Ovary (tissue), 9 donors: ENCODE measurements around the gene SGK1. TPM values are rescaled to one million over a fixed set of nuclear protein-coding genes. Genes with fewer than 3 reads are reported as not detected.
A peak's percentile ranks its signal among the peaks of the same experiment; 100 is the strongest.

Experiments used
- DNase-seq, 5 donors: peaks; one replicate each; pipeline ENCODE4 v3.0.0-alpha.2; 2019 to 2020
- H3K27ac ChIP-seq, 2 donors: fragments of 200-600 bp; one replicate each; pipeline versions ENCODE4 v1.5.1 to v1.8.0; 2019 to 2022
- H3K27me3 ChIP-seq: fragments of 200-600 bp; one replicate; pipeline ENCODE4 v1.8.0; 2022
- H3K36me3 ChIP-seq: fragments of 200-600 bp; sonication (generic); one replicate; pipeline ENCODE4 v1.5.1; 2019
- H3K4me1 ChIP-seq: one replicate; pipeline ENCODE4 v1.8.1; 2013; ENCODE audit warnings: mild to moderate bottlenecking, moderate library complexity; ENCODE audit not compliant: insufficient read depth
- H3K4me3 ChIP-seq: fragments of 200-600 bp; sonication (generic); one replicate; pipeline ENCODE4 v1.5.1; 2017
- H3K9me3 ChIP-seq, 2 donors: fragments of 200-600 bp in 1 of 2; sonication (generic) in 1 of 2; one replicate each; pipeline versions ENCODE4 v1.5.1 to v1.8.1; 2013 to 2019; ENCODE audit warnings: mild to moderate bottlenecking in 1 of 2, moderate library complexity in 1 of 2
- EP300 ChIP-seq: sonication (generic); formaldehyde crosslinking; IDR thresholded peaks from one replicate; pipeline ENCODE4 v1.6.1; 2017; ENCODE audit warnings: antibody characterized with exemption
- POLR2A ChIP-seq: fragments of 450-650 bp; IDR thresholded peaks from one replicate; pipeline ENCODE4 v1.6.1; 2017; ENCODE audit warnings: antibody characterized with exemption, mild to moderate bottlenecking, moderate library complexity
- WGBS, 3 donors: extraction: QIAGEN DNeasy Blood & Tissue Kit in 1 of 3; methylation state at CpG; one replicate each; pipeline versions ENCODE4 v1.1.5 to v1.1.7; 2013 to 2017; 5-methylcytosine and 5-hydroxymethylcytosine counted together
- intact Hi-C, 4 donors: fragments of 100-400 bp; cut with DNase I; formaldehyde crosslinking; loops; one replicate each; pipeline versions ENCODE4 v1.11.0 to v1.15.1; 2022 to 2023
- polyA plus RNA-seq, 2 donors: library from polyadenylated mRNA; stranded (reverse); fragments of 200-250 nt in 1 of 2; fragments of 350-450 nt in 1 of 2; fragmentation: Illumina TruSeq in 1 of 2; extraction: RNeasy Lipid Tissue Mini Kit (QIAGEN cat#74804) in 1 of 2; gene quantifications; one replicate each; pipeline ENCODE4 v1.2.3, GENCODE V29; 2013 to 2014
- total RNA-seq, 7 donors: library from RNA; depleted of rRNA in 2 of 7; stranded (reverse); fragments of >200 nt in 2 of 7; fragmentation: NEBNext Ultra II Directional in 3 of 7; extraction: Animal tissue kit (Norgen Biotek cat#: 25700) in 3 of 7; gene quantifications; one replicate each; pipeline versions ENCODE4 v1.1.0 to v1.2.4, GENCODE V29; 2016 to 2023
- TF ChIP-seq, protein P1 (sequence below), 3 donors: fragments of 450-650 bp in 2 of 3; fragments of 200-600 bp in 1 of 3; IDR thresholded peaks; one replicate each; pipeline versions ENCODE4 v1.5.1 to v1.8.0; 2016 to 2022; ENCODE audit warnings: antibody characterized with exemption in 3 of 3, mild to moderate bottlenecking in 1 of 3
- donor health status: DM: no; HTN: no; CAD: no; lungs with moderate emphysema.
- donor health status: DM: no; HTN: no; CAD: no.
- donor health status: Bipolar disorder and iron deficiency.
- donor health status: DM: yes; HTN: yes; CAD: no.
- donor health status: DM: no; HTN: no; CAD: no.
- donor health status: DM: yes; HTN: yes; CAD: no.

The SGK1 gene
- total and polyA plus RNA-seq, 9 donors: 124 to 610 (median 174) TPM

DNA sequence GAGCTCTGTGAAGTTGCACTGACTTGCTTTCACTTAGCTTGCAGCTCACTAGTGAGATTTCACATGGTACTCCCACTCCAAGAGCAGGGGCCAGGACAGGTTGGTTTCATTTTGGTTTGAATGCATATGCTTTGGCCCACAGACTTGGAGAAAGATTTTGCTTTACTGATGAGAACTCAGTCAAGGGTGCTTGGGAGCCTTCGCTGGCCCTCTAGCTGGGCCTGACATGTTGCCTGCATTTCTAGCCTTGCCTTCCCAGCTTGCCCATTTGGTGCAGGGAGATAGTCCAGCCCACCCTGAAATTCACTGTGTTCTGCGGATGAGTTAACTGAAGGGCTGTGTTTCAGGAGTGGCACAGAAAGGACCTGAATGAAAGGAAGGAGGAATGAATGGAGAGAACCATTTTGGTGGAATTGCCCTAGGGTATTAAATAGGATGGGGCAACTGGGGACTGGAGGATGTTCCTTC, 1.9 kb downstream of the SGK1 start:
- WGBS, 3 donors: 26 to 47% (median 29%) methylated on average over 2 of the region's 2 CpGs
- Histone ChIP-seq H3K27ac (peak overlapping the region in 1 of 2 donors; percentile 83), H3K4me1 (peaks cover 11% of the 10 kb centered on the region), H3K36me3 (no peaks in the 10 kb centered on the region), H3K4me3 (peak overlapping the region; percentile 3), H3K27me3 (no peaks in the 10 kb centered on the region), H3K9me3 (no peaks in the 10 kb centered on the region)
- DNase-seq: peak in 1 of 5 donors; percentile 41
- TF ChIP-seq, protein P1, sequence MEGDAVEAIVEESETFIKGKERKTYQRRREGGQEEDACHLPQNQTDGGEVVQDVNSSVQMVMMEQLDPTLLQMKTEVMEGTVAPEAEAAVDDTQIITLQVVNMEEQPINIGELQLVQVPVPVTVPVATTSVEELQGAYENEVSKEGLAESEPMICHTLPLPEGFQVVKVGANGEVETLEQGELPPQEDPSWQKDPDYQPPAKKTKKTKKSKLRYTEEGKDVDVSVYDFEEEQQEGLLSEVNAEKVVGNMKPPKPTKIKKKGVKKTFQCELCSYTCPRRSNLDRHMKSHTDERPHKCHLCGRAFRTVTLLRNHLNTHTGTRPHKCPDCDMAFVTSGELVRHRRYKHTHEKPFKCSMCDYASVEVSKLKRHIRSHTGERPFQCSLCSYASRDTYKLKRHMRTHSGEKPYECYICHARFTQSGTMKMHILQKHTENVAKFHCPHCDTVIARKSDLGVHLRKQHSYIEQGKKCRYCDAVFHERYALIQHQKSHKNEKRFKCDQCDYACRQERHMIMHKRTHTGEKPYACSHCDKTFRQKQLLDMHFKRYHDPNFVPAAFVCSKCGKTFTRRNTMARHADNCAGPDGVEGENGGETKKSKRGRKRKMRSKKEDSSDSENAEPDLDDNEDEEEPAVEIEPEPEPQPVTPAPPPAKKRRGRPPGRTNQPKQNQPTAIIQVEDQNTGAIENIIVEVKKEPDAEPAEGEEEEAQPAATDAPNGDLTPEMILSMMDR (IDR thresholded peaks at IDR 0.05): peak in 1 of 3 donors; percentile 20
- TF ChIP-seq EP300: no peak
- no peak for TF ChIP-seq POLR2A
- intact Hi-C loops: loop anchor here in 3 of 4 donors (5.0 to 10.0 kb wide), 3 partner anchors 71 to 319 kb away; no protein-coding TSS in a partner anchor

DNA sequence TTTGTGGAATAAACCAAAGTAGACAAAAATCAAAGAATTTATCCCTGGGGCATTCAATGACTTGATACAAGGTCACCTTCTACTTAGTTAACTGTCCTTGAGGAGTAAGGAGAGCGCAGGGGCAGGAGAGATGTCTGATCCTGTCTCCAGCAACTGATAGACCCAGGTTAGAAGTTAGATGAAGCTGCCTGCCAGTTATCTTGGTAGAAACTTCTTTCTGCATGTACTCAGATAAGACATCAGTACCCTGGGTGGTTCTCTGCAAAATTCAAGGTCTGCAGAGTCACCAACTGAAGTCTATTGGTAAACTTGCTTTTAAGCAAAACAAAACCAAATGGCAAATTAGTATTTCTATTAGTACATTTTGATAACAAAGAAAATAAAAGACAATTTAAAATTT, 2.7 kb downstream of the SGK1 start:
- no peaks in the 10 kb centered on the region for H3K27me3 ChIP-seq
- no peaks in the 10 kb centered on the region for H3K9me3 ChIP-seq
- intact Hi-C loops: loop anchor here in 3 of 4 donors (5.0 to 10.0 kb wide), 3 partner anchors 70 to 320 kb away; no protein-coding TSS in a partner anchor
- H3K4me1 ChIP-seq: peaks cover 14% of the 10 kb centered on the region
- WGBS, 3 donors: 53 to 90% (median 77%) methylated on average over 1 of the region's 1 CpG
- DNase-seq: no peak
- H3K36me3 ChIP-seq: no peaks in the 10 kb centered on the region
- peak overlapping the region in 1 of 2 donors; percentile 83 for H3K27ac ChIP-seq
- TF ChIP-seq, protein P1 (IDR thresholded peaks at IDR 0.05): no peak
- TF ChIP-seq POLR2A (no peak), EP300 (no peak)
- H3K4me3 ChIP-seq: no peak overlapping the region

DNA sequence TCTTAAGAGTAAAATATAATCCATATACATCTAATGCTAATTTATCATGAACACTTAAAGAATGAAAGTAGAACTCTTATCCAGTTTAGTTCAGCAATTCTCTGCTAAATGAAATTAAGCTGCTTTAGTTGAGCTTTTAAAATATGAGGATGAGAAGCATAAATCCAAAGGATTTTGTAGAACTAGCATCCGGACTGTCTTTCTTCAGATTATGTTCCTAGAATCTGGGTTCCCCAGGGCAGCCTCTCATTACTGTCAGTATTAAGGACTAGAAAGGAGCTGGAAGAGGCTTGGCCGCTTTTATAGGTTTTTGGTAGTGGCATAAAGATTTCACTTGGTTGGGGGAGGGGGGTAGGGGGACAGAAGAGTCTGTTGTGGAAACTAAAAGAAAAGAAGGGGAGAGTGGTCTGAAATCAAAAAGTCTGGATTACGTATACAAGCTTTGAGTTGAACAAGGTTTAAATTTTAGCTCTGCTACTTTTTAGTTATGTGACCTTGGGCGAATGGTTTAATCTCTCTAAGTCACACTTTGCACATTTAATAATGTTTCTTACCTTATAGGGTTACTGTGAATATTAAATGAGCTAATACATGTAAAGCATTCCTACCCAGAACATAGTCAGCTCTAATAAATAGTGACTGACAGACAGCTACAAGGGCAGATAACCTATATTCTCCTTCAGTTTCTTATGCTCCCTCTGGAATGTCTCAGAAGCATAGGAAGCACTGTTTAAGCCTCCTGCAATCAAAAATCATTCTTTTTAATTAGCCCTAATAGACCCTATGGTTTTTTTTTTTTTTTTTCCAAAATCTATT, 3.7 kb downstream of the SGK1 start:
- Histone ChIP-seq H3K27ac (peak overlapping the region in 1 of 2 donors; percentile 83), H3K27me3 (no peaks in the 10 kb centered on the region), H3K36me3 (no peaks in the 10 kb centered on the region), H3K4me3 (no peak overlapping the region), H3K9me3 (no peaks in the 10 kb centered on the region), H3K4me1 (peaks cover 22% of the 10 kb centered on the region)
- 31 to 55% (median 40%) methylated on average over 4 of the region's 4 CpGs for WGBS, 3 donors
- TF ChIP-seq, protein P1 (IDR thresholded peaks at IDR 0.05): no peak
- TF ChIP-seq EP300 (no peak), POLR2A (no peak)
- intact Hi-C loops: loop anchor here in 2 of 4 donors (10.0 kb wide), 2 partner anchors 69 to 321 kb away; no protein-coding TSS in a partner anchor
- DNase-seq: no peak

DNA sequence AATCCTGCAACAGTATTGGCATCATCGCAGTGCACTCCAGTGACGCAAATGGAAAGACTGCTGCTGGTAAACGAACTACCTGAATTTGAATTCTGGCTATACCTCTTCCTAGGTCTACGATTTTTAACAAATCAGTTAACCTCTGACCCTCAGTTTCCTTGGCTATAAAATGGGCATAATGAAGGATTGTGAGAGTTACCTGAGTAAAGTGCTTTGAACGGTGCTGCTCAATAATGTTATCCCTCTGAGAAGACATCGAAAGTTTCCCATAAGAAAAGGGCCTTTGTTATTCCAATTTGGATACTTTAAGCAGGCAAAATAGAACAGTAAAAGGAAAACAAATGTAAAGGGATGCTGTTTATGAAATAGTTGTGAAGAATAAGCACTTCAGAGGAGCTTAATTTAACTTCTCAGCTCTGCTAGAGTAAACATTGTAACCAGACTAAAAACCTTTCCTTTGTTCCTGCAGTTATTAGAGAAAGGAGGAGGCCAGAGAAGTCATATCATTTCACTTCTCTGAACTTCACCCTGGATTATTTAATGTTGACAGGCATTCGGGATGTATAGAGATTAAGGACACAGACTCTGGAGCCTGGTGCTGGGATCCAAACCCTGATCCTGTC, 5.8 kb downstream of the SGK1 start:
- no peak for DNase-seq
- Histone ChIP-seq H3K36me3 (no peaks in the 10 kb centered on the region), H3K4me1 (peaks cover 28% of the 10 kb centered on the region), H3K27ac (peak overlapping the region in 1 of 2 donors; percentile 91), H3K27me3 (no peaks in the 10 kb centered on the region), H3K9me3 (no peaks in the 10 kb centered on the region), H3K4me3 (no peak overlapping the region)
- WGBS, 3 donors: 72 to 79% (median 73%) methylated on average over 7 of the region's 7 CpGs
- intact Hi-C loops: loop anchor here in 2 of 4 donors (10.0 kb wide), 2 partner anchors 67 to 323 kb away; no protein-coding TSS in a partner anchor
- TF ChIP-seq EP300 (no peak), POLR2A (no peak)
- TF ChIP-seq, protein P1 (IDR thresholded peaks at IDR 0.05): no peak
